HG03139 (cell line): Measurements from ENCODE around the gene NGRN.
"Not testable (repeated sequence)": the region's sequence is repeated elsewhere in the genome, so short reads cannot be mapped to it uniquely, and the experiment has no call there.

Source experiments
- ATAC-seq: cut with Tn5 transposase; IDR thresholded peaks from one replicate; pipeline ENCODE4 v1.9.1; 2021; ENCODE audit not compliant: unreplicated experiment

Gene NGRN

DNA sequence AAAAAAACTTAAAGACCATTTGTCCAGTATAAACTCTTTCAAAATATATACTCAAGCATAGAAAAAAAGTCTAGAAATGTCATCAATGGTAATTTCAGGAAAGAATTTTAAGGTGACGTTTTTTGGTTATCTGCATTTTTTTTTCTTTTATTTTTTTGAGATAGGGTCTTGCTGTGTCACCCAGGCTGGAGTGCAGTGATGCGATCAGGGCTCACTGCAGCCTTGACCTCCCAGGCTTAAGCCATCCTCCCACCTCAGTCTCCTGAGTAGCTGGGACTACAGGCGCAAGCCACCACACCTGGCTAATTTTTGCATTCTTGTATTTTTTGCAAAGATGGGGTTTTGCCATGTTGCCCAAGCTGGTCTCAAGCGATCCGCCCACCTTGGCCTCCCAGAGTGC is 15.3 kb downstream of the NGRN start:
- not testable (repeated sequence) for ATAC-seq

- not testable (repeated sequence) for ATAC-seq
Measured at GRCh38 chr15:90281637-90282036, 16.2 kb downstream of the NGRN start.

DNA sequence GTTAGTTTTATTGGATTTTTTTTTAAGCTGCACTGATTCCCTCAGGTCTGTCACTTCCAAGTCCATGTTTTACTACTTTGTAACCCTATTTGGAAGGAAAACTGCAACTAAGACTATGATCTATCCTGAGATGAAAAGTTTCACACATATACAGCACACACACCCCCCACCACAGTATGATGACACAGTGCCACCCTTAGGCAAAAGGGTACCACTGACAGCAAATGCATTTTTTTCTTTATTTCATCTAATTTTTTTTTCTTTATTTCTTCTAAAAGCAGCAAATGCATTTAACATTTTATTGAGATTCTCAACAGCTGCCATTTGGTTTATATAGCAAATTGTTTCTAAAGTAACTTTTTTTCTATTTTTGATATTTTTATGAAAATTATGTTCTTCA is 21.2 kb downstream of the NGRN start:
- no peak for ATAC-seq

- no peak for ATAC-seq
Measured at GRCh38 chr15:90287101-90287500, 21.6 kb downstream of the NGRN start.

DNA sequence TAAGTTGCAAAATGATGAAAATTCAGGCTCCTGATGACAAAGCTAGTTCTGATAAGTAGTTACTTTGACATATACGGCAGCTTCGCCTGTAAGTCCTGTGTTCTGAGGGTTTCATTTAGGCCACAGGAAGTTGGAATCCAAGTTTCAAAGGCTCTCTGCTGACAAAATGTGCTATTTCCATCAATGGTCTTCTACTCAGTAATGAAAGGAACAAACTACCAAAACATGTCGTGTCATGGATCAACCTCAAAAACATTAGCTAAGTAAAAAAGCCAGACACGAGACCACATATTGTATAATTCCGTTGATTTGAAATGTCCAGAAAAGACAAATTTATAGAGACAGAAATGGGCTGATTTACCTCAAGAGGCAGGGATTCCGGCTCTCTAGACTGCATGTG is 22.5 kb downstream of the NGRN start:
- ATAC-seq, result no peak

DNA sequence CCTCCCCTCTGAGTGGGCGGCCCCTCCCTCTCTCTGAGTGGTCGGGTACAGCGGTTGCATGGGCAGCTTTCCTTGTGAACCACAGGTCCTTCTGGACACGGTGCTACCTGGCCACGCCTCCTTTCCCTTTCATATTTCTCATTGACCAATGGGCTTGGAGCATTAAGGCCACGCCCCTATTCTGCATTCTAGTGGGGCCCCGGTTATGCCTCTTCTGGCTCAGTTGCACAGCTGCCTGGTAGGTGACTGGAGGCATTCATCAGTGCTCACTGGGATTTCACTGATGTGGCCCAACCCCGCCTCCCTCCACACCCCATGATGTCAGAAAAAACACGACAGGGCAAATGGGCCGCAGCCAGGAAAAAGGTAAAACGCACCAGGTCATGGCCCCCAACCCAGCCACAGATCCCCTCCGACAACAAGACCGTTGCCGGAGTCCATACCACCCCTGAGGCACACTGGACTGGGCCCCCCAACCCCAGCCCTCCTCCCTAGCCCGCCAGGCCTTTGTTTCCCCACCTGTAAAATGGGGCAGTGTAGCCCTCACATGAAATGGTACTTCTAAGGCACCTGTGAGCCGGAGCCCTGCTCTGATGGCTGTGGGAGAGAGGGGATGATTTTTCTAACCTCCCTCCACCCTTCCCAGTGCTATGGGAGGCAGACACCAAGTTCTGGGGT is 26.3 kb downstream of the NGRN start:
- ATAC-seq, result no peak

- not testable (repeated sequence) for ATAC-seq
Measured at GRCh38 chr15:90293040-90293810, 27.8 kb downstream of the NGRN start.

DNA sequence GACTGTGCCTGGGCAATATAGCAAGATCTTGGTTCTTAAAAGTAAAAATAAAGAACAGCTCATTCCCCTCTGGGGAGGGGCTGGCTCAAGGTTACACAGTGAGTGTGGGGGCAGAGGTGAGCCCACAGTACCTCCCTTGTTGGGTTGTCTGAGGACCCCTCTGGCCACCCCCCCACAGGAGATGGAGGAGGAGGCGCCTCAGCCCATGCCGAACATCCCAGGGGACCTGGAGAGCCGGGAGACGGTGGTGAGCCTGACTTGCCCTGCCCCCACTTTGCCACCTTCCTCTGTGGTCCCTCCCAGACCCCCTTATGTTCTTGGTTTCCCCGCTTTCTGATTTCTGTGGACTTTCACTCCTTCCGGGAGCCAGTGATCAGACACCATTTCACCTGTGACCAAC is 28.7 kb downstream of the NGRN start:
- ATAC-seq, result no peak

DNA sequence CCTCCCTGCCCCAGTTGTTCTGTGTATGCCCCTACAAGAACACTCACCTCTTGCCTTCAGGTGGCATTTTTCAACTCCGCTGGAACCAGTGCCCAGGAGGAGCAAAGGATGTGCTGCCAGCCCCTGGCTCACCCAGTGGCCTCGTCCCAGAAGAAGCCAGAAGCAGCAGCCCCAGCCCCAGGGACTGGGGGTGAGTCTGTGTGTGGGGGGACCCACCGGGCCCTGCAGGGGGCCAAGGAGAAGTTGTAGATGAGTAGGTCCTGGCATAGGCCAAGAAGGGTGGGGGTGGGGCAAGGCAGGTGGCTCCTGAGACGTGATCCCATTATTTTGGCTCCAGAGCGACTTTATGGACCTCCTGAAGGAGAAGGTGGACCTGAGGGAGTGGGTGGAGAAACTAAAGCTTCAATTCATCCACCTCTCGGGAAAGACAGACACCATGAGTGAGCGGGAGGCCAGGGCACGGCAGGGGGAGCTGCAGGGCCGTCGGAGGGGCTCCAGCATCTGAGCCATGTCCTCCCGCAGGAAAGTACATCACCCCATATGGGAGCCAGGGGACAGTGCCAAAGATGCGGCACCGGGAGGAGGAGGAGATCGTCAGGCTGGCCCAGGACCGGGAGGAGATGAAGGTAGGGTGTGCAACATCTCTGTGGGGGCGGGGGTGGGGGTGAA is 29.3 kb downstream of the NGRN start:
- no peak for ATAC-seq

DNA sequence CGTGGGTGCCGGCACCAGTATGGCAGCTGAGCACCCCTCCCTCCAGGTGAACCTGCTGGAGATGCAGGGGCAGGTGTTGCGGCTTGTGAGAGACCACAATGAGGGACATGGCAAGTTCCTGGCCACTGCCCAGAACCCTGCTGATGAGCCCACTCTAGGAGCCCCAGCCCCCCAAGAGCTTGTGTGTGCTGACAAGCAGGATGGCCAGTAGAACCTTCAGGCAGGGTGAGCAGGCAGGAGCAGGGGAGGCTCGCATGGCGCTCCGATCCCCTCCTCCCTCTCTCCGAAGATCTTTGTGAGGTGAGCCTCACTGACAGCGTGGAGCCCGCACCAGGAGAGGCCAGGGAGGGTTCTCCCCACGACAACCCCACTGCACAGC is 29.8 kb downstream of the NGRN start:
- no peak for ATAC-seq

DNA sequence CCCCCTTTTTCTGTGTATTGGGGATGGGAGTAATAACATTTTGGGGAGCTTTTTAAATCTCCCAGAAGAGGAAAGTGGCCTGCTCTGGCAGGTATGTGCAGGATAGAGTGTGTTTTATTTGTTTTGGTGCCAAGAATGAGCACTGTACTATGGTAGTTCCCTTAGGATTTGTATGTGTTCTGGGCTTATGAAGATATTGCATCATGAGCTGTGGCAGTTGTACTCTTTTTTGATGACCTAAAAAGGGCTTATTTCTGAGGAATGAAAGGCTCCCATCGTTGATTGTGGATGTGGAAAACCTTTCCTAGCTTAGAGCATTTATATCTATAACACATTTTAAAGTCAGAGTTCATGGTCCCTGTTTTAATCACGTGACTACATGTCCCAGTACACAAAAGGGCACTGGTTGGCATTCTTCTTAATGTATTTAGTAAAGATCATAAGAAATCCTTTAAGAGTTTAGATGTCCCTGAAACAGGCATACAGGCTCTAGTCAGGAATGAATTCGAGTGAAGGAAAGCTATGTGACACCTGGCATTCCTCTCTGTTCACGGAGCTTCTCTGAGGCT is 30.9 kb downstream of the NGRN start:
- not testable (repeated sequence) for ATAC-seq

DNA sequence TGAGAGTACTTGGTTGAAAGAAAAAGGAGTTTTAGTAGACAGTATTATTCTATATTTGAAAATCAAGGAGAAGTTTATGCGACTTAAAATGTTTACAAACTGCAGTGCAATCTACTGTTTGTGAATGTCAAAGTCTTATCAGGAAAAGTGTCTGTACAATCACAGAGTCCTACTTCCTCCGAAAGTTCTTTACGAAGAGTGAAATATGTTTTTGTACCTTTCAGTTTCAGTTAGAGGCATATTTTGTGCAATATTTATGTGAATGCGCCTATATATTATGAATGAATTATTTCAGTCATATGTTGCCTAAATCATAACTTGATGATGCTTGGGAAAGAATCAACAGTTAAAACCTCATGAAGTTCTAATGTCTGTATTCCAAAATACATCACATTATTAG is 31.5 kb downstream of the NGRN start:
- ATAC-seq, result no peak

- ATAC-seq, result no peak
Measured at GRCh38 chr15:90300541-90300940, 35.1 kb downstream of the NGRN start.

DNA sequence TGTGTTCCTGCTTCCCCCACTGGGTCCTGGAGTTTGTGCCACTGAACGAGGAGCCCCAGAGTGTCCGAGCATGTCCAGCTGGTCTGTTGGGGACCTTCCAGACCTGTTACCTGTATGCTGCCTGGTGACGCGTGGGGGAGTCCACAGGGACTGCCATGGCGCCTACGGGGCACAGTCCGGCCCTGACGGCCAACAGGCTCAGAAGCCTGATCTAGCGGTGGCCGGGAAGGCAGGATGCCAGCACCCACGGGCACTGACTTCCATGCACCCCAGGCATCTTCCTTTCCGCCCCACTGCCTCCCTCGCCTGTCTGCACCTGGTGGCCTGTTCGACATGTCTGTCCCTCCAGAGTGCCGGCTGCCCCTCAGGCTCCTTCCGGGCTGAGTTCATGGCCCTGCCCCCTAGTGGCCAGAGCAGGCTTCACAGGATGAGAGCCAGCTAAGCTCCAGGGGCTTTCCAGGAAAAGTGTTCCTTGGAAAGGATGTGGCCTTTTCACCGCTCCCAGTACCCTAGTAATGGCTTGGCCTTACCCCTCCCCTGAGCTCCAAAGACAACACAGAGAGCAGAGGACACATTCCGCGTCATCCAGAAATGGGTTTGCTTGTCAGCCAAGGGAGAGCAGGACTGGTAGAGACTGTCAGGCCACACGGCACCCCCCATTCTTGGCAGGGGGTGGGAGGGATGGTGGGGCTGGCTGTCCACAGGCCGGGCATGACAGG is 35.7 kb downstream of the NGRN start:
- ATAC-seq, result no peak

GRCh38 chr15:90301707-90302300 is 36.3 kb downstream of the NGRN start:
- no peak for ATAC-seq

DNA sequence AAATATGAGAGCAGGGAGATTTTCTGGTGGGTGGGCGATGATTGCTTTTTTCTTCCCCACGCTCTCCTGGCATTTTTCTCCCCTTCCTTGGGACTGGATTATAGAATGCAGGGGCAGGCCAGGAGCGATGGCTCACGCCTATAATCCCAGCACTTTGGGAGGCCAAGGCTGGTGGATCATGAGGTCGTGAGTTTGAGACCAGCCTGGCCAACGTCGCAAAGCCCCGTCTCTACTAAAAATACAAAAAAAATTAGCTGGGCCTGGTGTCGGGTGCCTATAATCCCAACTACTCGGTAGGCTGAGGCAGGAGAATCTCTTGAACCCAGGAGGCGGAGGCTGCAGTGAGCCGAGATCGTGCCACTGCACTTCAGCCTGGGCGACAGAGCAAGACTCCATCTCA is 39.9 kb downstream of the NGRN start:
- not testable (repeated sequence) for ATAC-seq

- ATAC-seq, result no peak
Measured at GRCh38 chr15:90305932-90306331, 40.5 kb downstream of the NGRN start.

- ATAC-seq, result no peak
Measured at GRCh38 chr15:90306560-90306959, 41.1 kb downstream of the NGRN start.

DNA sequence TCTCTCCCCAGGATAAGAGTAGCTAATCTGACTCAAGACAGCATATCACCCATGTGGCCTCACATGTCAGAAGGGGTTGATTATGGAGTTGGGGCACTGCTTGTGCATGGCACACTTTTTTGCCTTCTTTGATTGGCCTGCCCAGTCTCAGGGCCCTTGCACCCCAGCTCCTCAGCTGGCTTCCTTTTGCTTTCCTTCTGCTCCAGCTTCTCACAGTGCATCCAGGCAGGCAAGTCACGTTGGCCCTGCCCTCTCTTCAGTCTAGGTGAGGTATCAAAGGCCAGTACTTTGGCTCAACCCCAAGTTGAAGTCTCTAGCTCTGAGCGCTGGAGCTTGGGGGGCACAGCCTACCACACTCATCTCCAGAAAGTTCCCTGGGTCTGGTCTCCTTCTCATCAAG is 42.2 kb downstream of the NGRN start:
- ATAC-seq, result no peak

DNA sequence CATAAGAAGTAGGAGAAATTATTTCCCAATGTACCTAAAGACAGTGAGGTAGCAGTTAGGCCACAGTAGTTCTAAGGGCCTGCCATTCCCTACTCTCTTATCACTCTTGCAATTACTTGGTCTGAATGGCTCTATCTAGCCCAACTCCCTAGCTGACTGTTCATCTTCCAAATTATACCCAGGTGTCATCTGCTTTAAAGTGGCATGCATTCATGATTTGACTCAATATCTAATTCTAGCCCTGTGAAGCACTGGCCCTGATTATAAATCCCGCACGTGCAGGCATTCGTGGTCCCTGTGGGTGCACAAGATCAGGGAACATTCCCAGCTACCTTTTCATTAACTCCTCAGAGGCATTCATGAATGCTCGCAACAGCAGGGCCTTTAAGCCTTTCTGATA is 43.5 kb downstream of the NGRN start:
- no peak for ATAC-seq
